Measurements from ENCODE around the gene FAM83D. TPM values are rescaled to one million over a fixed set of nuclear protein-coding genes. Genes with fewer than 3 reads are reported as not detected.

FAM83D gene
- total RNA-seq, 3 donors from 2014 or later = 0.33 to 0.64 (median 0.59) TPM

GRCh38 chr20:38935285-38935684 is 9.1 kb downstream of the FAM83D start:
- no peaks in the 10 kb centered on the region for H3K36me3 ChIP-seq
- DNase-seq (ENCODE audit: low spot score in 2 of 2) = no peak
- intact Hi-C loops (cut with DNase I; ENCODE audit: low total_unique reads) = no loop called here
- H3K27me3 ChIP-seq = no peaks in the 10 kb centered on the region
- TF ChIP-seq POLR2A (IDR thresholded peaks at IDR 0.05) (no peak), POLR2AphosphoS5 (IDR thresholded peaks at IDR 0.05) (no peak), CTCF (IDR thresholded peaks at IDR 0.05) (no peak)
- no peak overlapping the region for H3K4me3 ChIP-seq
- no peak overlapping the region for H3K27ac ChIP-seq
- H3K9me3 ChIP-seq = no peaks in the 10 kb centered on the region
- no peaks in the 10 kb centered on the region for H3K4me1 ChIP-seq

- no peak overlapping the region for H3K4me3 ChIP-seq
- no peak overlapping the region for H3K27ac ChIP-seq
- H3K27me3 ChIP-seq = no peaks in the 10 kb centered on the region
- TF ChIP-seq CTCF (IDR thresholded peaks at IDR 0.05) = no peak
- no peak for TF ChIP-seq POLR2A (IDR thresholded peaks at IDR 0.05)
- TF ChIP-seq POLR2AphosphoS5 (IDR thresholded peaks at IDR 0.05) = no peak
- H3K9me3 ChIP-seq = no peaks in the 10 kb centered on the region
- H3K36me3 ChIP-seq = no peaks in the 10 kb centered on the region
- H3K4me1 ChIP-seq = no peaks in the 10 kb centered on the region
- intact Hi-C loops (cut with DNase I; ENCODE audit: low total_unique reads) = no loop called here
- DNase-seq (ENCODE audit: low spot score in 2 of 2) = no peak
Measured at GRCh38 chr20:38935967-38936407, 9.8 kb downstream of the FAM83D start.

- intact Hi-C loops (cut with DNase I; ENCODE audit: low total_unique reads) = no loop called here
- Histone ChIP-seq H3K27ac (no peak overlapping the region), H3K9me3 (no peaks in the 10 kb centered on the region), H3K27me3 (no peaks in the 10 kb centered on the region), H3K36me3 (no peaks in the 10 kb centered on the region), H3K4me1 (no peaks in the 10 kb centered on the region), H3K4me3 (no peak overlapping the region)
- TF ChIP-seq POLR2AphosphoS5 (IDR thresholded peaks at IDR 0.05) = no peak
- no peak for TF ChIP-seq POLR2A (IDR thresholded peaks at IDR 0.05)
- no peak for TF ChIP-seq CTCF (IDR thresholded peaks at IDR 0.05)
- no peak for DNase-seq (ENCODE audit: low spot score in 2 of 2)
Measured at GRCh38 chr20:38937000-38937399, 10.8 kb downstream of the FAM83D start.

GRCh38 chr20:38937978-38938473 is 11.8 kb downstream of the FAM83D start:
- Histone ChIP-seq H3K36me3 (no peaks in the 10 kb centered on the region), H3K4me1 (no peaks in the 10 kb centered on the region), H3K9me3 (no peaks in the 10 kb centered on the region), H3K4me3 (no peak overlapping the region), H3K27ac (no peak overlapping the region), H3K27me3 (no peaks in the 10 kb centered on the region)
- no peak for TF ChIP-seq POLR2AphosphoS5 (IDR thresholded peaks at IDR 0.05)
- no peak for TF ChIP-seq POLR2A (IDR thresholded peaks at IDR 0.05)
- TF ChIP-seq CTCF (IDR thresholded peaks at IDR 0.05) = no peak
- DNase-seq (ENCODE audit: low spot score in 2 of 2) = no peak
- intact Hi-C loops (cut with DNase I; ENCODE audit: low total_unique reads) = no loop called here

GRCh38 chr20:38939686-38940085 is 13.5 kb downstream of the FAM83D start:
- no peaks in the 10 kb centered on the region for H3K9me3 ChIP-seq
- no peaks in the 10 kb centered on the region for H3K4me1 ChIP-seq
- H3K4me3 ChIP-seq = no peak overlapping the region
- no peaks in the 10 kb centered on the region for H3K36me3 ChIP-seq
- TF ChIP-seq POLR2AphosphoS5 (IDR thresholded peaks at IDR 0.05) (no peak), POLR2A (IDR thresholded peaks at IDR 0.05) (no peak), CTCF (IDR thresholded peaks at IDR 0.05) (no peak)
- H3K27me3 ChIP-seq = no peaks in the 10 kb centered on the region
- intact Hi-C loops (cut with DNase I; ENCODE audit: low total_unique reads) = no loop called here
- H3K27ac ChIP-seq = no peak overlapping the region
- DNase-seq (ENCODE audit: low spot score in 2 of 2) = no peak

Measured in breast epithelium (tissue), 4 donors.